Stimulated activated CD4-positive, alpha-beta T cell treated with anti-CD3 and anti-CD28 coated beads, Interleukin-2, amount 100 ng/mL, for 4 hours (primary cell): ENCODE results near the gene STK11.

Experiments
- DNase-seq: peaks from one replicate; pipeline ENCODE4 v3.0.0-alpha.2; 2020; ENCODE audit warnings: low read depth

The STK11 gene

GRCh38 chr19:1226227-1226518 is 20.6 kb downstream of the STK11 start:
- DNase-seq: no peak

DNA sequence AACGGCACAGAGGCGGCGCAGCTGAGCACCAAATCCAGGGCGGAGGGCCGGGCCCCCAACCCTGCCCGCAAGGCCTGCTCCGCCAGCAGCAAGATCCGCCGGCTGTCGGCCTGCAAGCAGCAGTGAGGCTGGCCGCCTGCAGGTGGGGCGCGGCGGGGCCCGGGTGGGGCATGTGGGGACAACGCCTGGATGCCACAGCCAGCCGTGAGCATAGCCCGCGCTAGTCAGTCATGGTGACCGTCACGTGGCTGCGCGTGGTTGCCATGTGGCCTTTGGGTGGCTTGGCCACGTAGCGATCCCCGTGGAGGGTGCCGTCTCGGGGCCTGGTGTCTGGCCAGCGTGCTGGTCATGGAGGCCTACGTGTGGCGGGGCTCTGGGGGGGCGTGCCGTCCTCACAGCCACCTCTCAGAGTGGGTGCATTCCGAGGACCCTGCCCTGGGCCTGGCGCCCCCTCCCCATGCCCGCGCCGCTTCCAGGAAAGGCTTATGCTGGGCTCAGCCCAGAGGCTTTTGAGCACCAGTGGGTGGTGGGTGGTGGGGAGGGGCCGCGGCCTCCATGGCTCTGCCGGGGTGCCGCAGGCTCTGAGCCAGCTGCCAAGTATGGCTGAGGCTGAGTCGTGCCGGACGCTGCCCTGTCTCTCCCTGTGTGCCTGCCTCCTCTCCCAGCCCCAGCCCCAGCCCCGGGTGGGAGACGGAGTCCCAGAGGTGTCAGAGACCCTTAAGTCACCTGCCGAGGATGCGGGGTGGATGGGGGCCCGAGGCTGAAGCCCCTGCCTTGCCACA is 21.1 kb downstream of the STK11 start:
- no peak for DNase-seq

- no peak for DNase-seq
These were observed 21.9 kb downstream of the STK11 start for GRCh38 chr19:1227304-1228054.

DNA sequence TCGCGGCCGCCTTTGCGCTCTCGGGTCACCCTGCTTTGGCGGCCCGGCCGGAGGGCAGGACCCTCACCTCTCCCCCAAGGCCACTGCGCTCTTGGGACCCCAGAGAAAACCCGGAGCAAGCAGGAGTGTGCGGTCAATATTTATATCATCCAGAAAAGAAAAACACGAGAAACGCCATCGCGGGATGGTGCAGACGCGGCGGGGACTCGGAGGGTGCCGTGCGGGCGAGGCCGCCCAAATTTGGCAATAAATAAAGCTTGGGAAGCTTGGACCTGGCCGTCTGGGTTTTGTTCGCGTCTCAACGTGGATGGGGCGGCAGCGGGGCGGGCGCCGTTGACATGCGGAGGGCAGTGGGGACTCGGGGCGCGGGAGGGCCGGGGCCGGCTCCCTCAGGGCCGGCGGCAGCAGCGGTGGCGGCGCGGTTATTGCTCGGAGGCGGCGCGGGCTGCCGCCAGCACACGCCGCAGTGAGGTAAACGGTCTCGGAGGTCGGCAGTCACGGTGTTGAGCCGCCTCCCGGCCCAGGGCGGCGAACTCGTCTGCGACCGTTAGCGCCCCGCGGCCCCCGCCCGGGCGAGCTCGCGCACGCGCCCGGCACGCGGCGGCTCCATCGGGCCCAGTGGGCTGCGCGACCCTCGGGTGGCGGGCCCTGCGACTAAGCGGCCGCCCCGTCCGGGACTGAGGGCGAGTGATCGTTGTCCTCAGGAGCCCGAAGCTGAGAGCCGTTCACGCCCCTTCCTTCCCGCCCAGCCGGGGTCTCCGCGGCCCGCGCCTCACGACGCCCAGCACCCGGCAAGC is 22.8 kb downstream of the STK11 start:
- DNase-seq: no peak

GRCh38 chr19:1229056-1229923 is 23.7 kb downstream of the STK11 start:
- DNase-seq: no peak

DNA sequence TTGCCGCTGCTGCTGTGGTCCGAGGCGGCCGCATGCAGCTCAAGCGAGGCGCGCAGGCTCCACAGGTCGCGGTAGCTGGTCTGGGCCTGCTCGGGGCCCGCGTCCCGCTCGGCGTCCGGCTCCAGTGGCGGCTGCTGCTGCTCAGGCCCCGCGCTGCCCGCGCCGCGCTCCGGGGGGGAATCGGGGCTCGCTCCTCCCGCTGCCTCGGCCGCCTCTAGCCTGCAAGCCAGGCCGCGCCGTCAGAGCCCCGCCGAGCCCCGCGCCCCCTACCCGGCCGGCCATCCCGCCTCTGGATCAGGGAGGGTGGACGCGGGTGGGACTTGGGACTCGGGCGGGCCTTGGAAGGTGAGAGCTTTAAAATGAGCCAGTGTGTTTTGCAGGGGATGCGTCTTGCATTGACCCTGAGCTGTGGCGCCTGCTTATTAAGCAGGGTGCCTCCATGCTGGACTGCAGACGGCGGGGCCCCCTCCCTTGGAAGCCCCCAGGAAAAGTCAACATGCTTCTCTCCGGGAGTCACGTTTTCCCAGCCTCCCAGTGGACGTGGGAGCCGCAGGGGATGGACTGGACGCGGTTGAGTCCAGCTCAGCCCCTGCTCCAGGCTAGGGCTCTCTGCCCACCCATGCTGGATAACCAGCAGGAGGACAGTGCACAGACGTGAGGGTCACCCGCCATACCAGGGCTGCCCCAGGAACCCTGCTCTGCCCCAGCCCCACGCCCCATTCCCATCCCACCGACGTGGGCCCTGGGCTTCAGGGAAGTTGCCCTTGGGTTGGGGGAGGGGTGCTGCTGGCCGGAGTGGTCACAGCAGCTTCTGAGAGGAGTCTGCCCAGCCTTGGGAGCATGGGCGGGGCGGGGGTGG is 24.6 kb downstream of the STK11 start:
- no peak for DNase-seq

GRCh38 chr19:1230783-1231489 is 25.4 kb downstream of the STK11 start:
- DNase-seq: no peak

GRCh38 chr19:1231729-1232637 is 26.4 kb downstream of the STK11 start:
- DNase-seq: no peak

GRCh38 chr19:1232652-1233072 is 27.1 kb downstream of the STK11 start:
- no peak for DNase-seq

- DNase-seq: no peak
These were observed 27.6 kb downstream of the STK11 start for GRCh38 chr19:1233115-1233667.

DNA sequence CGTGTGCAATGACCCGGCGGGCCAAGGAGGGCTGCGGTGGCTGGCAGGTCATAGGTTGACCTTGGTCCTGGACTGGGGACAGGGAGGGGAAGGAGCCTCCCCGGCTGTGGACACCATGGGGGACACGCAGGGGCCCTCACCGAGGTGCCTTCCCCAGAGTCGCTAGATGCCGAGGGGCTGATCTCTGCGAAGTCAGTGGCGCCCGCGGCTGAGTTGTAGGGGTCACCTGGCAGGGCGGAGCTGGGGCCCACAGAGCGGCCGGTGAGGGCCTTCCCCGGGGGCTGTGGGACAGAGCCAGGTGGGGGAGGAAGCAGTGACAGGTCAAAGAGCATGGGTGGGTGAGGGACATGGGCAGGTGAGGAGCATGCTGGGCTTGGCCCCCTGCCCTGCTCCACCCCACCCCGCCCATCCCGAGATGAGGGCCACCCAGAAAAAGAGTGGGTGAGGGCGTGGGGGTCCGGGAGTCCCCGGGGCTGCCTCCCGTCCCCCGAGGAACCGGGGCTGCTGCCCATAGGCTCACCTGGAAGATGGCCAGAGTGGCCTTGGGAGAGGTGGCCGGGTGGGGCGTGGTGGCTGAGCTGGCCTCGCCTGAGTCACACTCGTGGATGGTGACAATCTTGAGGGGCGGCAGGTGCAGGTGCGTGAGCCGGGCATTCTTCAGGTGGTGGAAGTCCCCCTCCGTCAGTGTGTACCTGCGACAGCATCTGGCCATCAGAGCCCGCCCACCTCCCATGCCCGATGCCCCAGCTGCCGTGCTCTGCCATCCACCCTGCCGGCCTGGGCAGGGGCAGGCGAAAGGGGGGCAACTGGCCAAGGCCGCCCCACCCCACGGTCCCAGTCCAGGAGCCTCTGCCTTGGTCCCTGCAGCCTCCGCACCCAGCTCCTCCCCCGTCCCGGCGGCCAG is 28.7 kb downstream of the STK11 start:
- DNase-seq: no peak

DNA sequence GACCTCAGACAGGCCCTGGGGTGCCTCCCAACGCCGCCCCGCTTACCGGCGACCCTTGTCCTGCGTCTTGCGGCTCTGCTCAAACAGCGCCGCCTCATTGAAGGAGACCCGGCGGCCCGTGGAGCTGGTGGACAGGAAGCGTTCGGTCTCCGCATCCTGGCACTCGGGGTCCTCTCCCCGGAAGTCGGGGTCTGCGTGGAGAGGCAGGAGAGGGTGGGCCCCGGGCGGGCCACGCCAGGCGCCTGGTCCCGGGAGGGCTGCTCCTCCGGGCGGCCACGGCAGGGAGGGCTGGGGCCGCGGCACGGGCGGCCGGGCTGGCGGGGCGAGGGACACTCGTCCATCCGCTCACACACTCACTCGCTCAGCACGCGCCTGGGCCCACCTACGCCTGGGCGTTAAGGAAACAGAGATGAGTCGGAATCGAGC is 29.4 kb downstream of the STK11 start:
- no peak for DNase-seq

GRCh38 chr19:1235625-1236538 is 30.3 kb downstream of the STK11 start:
- no peak for DNase-seq

DNA sequence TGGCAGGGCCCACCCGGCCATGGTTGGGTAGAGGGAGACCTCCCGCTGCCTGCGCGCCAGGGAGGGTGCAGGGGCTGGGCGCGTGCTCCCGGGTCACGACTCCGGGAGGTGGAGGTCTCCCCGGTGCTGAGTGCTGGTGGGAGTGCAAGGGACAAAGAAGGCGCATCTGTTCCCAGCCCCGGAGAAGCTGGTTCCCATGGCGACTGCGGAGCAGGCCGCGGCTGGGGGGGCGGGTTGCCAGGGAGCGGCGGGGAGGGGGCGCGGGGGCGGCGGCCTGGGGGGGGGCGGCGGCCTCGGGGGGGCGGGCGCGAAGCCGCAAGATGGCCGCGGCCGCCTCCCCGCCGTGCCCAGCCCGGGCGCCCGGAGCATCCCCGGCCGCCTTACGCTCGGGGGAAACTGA is 31.0 kb downstream of the STK11 start:
- no peak for DNase-seq

- DNase-seq: no peak
These were observed 31.6 kb downstream of the STK11 start for GRCh38 chr19:1237027-1237659.

GRCh38 chr19:1237754-1238368 is 32.3 kb downstream of the STK11 start, which contains the start of gene CBARP:
TSS of gene CBARP (minus strand) at chr19:1238005. CDS start at chr19:1236100, 1,905 bp downstream.
- DNase-seq: no peak
